Liver (tissue), 9 donors: Measurements from ENCODE around the gene C5orf34. TPM values are rescaled to one million over a fixed set of nuclear protein-coding genes. Genes with fewer than 3 reads are reported as not detected.

Source experiments
- DNase-seq: peaks from one replicate; pipeline ENCODE4 v3.0.0-alpha.2; 2017; ENCODE audit warnings: low spot score
- H3K27ac ChIP-seq, 2 donors: one replicate each; pipeline ENCODE4 v1.7.0; 2013; ENCODE audit warnings: inconsistent platforms in 2 of 2, low read length in 2 of 2, control low read depth in 1 of 2, low read depth in 1 of 2, mild to moderate bottlenecking in 1 of 2
- H3K27me3 ChIP-seq, 4 donors: one replicate each; pipeline versions ENCODE4 v1.6.1 to v1.7.0; 2013; ENCODE audit warnings: low read length in 3 of 4, inconsistent platforms in 1 of 4, mild to moderate bottlenecking in 1 of 4, moderate library complexity in 1 of 4; ENCODE audit not compliant: control insufficient read depth in 4 of 4, insufficient read depth in 4 of 4
- H3K36me3 ChIP-seq, 4 donors: one replicate each; pipeline versions ENCODE4 v1.6.1 to v1.7.0; 2013; ENCODE audit warnings: low read length in 3 of 4, mild to moderate bottlenecking in 3 of 4, low read depth in 1 of 4, moderate library complexity in 1 of 4; ENCODE audit not compliant: control insufficient read depth in 4 of 4, insufficient read depth in 3 of 4
- H3K4me1 ChIP-seq, 4 donors: one replicate each; pipeline versions ENCODE4 v1.6.1 to v1.7.0; 2013; ENCODE audit warnings: low read length in 3 of 4, mild to moderate bottlenecking in 3 of 4, moderate library complexity in 1 of 4; ENCODE audit not compliant: control insufficient read depth in 4 of 4, insufficient read depth in 4 of 4
- H3K4me3 ChIP-seq, 3 donors: one replicate each; pipeline versions ENCODE4 v1.6.1 to v1.7.0; 2013; ENCODE audit warnings: low read length in 3 of 3, control low read depth in 1 of 3, low read depth in 1 of 3, mild to moderate bottlenecking in 1 of 3
- H3K9ac ChIP-seq, 2 donors: one replicate each; pipeline ENCODE4 v1.7.0; 2013; ENCODE audit warnings: low read length in 2 of 2, mild to moderate bottlenecking in 2 of 2, moderate library complexity in 2 of 2, control low read depth in 1 of 2, low read depth in 1 of 2
- H3K9me3 ChIP-seq, 4 donors: one replicate each; pipeline versions ENCODE4 v1.6.1 to v1.7.0; 2013; ENCODE audit warnings: low read length in 3 of 4; ENCODE audit not compliant: control insufficient read depth in 4 of 4
- EGR1 ChIP-seq, 2 donors: IDR thresholded peaks; 2 replicates each; pipeline ENCODE4 v1.6.1; 2016 to 2018; ENCODE audit warnings: antibody characterized with exemption in 2 of 2, low read depth in 2 of 2
- FOXA1 ChIP-seq: IDR thresholded peaks from 2 replicates; pipeline ENCODE4 v1.6.1; 2016; ENCODE audit warnings: antibody characterized with exemption
- FOXA2 ChIP-seq: IDR thresholded peaks from 2 replicates; pipeline ENCODE4 v1.6.1; 2016; ENCODE audit warnings: antibody characterized with exemption
- GABPA ChIP-seq, 2 donors: IDR thresholded peaks in 1 of 2; conservative IDR thresholded peaks in 1 of 2; 2 replicates each; pipeline ENCODE4 v1.6.1; 2016; ENCODE audit warnings: antibody characterized with exemption in 2 of 2, mild to moderate bottlenecking in 1 of 2, moderate library complexity in 1 of 2
- HNF4A ChIP-seq, 2 donors: conservative IDR thresholded peaks; 2 replicates each; pipeline ENCODE4 v1.6.1; 2016; ENCODE audit warnings: antibody characterized with exemption in 2 of 2, mild to moderate bottlenecking in 2 of 2
- JUND ChIP-seq, 2 donors: IDR thresholded peaks; 2 replicates each; pipeline ENCODE4 v1.6.1; 2016; ENCODE audit warnings: antibody characterized with exemption in 2 of 2
- NR2F2 ChIP-seq: IDR thresholded peaks from 2 replicates; pipeline ENCODE4 v1.6.1; 2016; ENCODE audit warnings: antibody characterized with exemption
- SP1 ChIP-seq: IDR thresholded peaks from 2 replicates; pipeline ENCODE4 v1.6.1; 2018; ENCODE audit warnings: antibody characterized with exemption, mild to moderate bottlenecking
- TAF1 ChIP-seq: conservative IDR thresholded peaks from 2 replicates; pipeline ENCODE4 v1.6.1; 2016; ENCODE audit warnings: antibody characterized with exemption, mild to moderate bottlenecking
- YY1 ChIP-seq: IDR thresholded peaks from 2 replicates; pipeline ENCODE4 v1.6.1; 2016; ENCODE audit warnings: antibody characterized with exemption, mild to moderate bottlenecking
- WGBS: extraction: QIAGEN DNeasy Blood & Tissue Kit; methylation state at CpG from one replicate; pipeline ENCODE4 v1.1.7; 2013; 5-methylcytosine and 5-hydroxymethylcytosine counted together
- polyA plus RNA-seq, 2 donors: library from polyadenylated mRNA; stranded (reverse) in 1 of 2; unstranded in 1 of 2; fragments of 200-250 nt in 1 of 2; fragments of >200 nt in 1 of 2; fragmentation: Nextera tagmentation in 1 of 2; extraction: Ambion mirVana in 1 of 2; gene quantifications; one replicate each; pipeline versions ENCODE4 v1.2.1 to v1.2.3, GENCODE V29; 2013 to 2015
- total RNA-seq, 2 donors: library from RNA; depleted of rRNA; stranded (reverse); fragments of >200 nt; gene quantifications; one replicate each; pipeline ENCODE4 v1.2.3, GENCODE V29; 2014
- TF ChIP-seq, protein P1 (sequence below): IDR thresholded peaks from 2 replicates; pipeline ENCODE4 v1.6.1; 2016; ENCODE audit warnings: antibody characterized with exemption
- TF ChIP-seq, protein P2 (sequence below): IDR thresholded peaks from 2 replicates; pipeline ENCODE4 v1.6.1; 2016; ENCODE audit warnings: antibody characterized with exemption
- TF ChIP-seq, protein P3 (sequence below): fragments of 150-350 bp; IDR thresholded peaks from 2 replicates; pipeline ENCODE4 v1.5.1; 2017; ENCODE audit warnings: improper control_type of control experiment, low read depth, low read length; ENCODE audit not compliant: missing input control
- TF ChIP-seq, protein P4 (sequence below): IDR thresholded peaks from 2 replicates; pipeline ENCODE4 v1.6.1; 2016; ENCODE audit warnings: antibody characterized with exemption
- donor health status: healthy.
- donor health status: healthy.
- donor health status: healthy.
- donor health status: healthy.
- donor health status: healthy.

Gene C5orf34
- total and polyA plus RNA-seq, 4 donors = 0.31 to 3.0 (median 0.46) TPM

DNA sequence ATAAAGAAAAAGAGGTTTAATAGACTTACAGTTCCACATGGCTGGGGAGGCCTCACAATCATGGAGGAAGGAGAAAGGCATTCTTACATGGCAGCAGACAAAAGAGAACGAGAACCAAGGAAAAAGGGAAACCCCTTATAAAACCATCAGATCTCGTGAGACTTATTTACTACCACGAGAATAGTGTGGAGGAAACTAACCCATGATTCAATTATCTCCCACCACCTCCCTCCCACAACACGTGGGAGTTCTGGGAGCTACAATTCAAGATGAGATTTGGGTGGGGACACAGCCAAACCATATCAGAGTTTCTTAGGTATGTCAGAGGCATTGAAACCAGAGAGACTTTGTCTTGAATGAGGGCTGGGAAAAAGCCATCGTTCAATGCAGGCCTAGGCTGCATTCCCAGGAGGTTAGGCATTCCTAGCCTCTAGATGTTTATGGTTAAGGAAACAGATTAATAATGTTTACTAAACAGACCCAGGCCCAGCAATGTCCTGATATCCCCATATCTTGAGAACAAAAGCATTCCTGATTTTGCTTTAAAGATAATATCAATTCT lies 49.4 kb upstream of the C5orf34 start:
- 67% methylated on average over 5 of the region's 5 CpGs for WGBS
- Histone ChIP-seq H3K36me3 (no peaks in the 10 kb centered on the region), H3K4me3 (no peak overlapping the region), H3K9ac (no peak overlapping the region), H3K27ac (no peak overlapping the region), H3K27me3 (no peaks in the 10 kb centered on the region), H3K4me1 (peaks cover 0 to 5% (median 2%) of the 10 kb centered on the region in 4 donors), H3K9me3 (no peaks in the 10 kb centered on the region)
- no peak for DNase-seq
- TF ChIP-seq JUND (IDR thresholded peaks at IDR 0.05) (no peak), TAF1 (no peak), SP1 (no peak)
- TF ChIP-seq, protein P1, sequence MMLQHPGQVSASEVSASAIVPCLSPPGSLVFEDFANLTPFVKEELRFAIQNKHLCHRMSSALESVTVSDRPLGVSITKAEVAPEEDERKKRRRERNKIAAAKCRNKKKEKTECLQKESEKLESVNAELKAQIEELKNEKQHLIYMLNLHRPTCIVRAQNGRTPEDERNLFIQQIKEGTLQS = no peak
- TF ChIP-seq, protein P2, sequence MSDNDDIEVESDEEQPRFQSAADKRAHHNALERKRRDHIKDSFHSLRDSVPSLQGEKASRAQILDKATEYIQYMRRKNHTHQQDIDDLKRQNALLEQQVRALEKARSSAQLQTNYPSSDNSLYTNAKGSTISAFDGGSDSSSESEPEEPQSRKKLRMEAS = no peak

DNA sequence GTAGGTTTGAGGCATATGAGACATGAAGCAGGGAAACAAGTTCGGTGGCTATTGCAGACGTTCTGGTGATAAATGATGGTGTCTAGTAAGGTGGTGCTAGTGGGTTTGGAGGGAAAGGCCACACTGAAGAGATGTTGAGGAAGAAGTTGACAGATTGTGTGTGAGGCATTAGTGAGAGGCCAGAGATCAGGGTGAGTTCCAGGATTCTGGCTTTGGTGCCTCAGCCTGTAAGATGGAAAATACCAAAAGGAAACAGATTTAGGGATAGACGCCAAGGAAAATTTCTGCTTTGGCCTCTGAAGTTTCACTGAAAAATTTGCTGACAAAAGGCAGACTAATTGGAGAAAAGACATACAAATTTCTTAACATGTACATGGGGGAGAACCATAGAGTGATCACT lies 48.4 kb upstream of the C5orf34 start:
- WGBS = 84% methylated on average over 3 of the region's 3 CpGs
- H3K4me1 ChIP-seq = no peaks in the 10 kb centered on the region
- H3K4me3 ChIP-seq = no peak overlapping the region
- TF ChIP-seq HNF4A (conservative IDR thresholded peaks at IDR 0.05) (no peak), NR2F2 (peak; percentile 51)
- no peaks in the 10 kb centered on the region for H3K36me3 ChIP-seq
- H3K9me3 ChIP-seq = no peaks in the 10 kb centered on the region
- no peak overlapping the region for H3K27ac ChIP-seq
- H3K9ac ChIP-seq = no peak overlapping the region
- H3K27me3 ChIP-seq = no peaks in the 10 kb centered on the region
- DNase-seq = no peak

DNA sequence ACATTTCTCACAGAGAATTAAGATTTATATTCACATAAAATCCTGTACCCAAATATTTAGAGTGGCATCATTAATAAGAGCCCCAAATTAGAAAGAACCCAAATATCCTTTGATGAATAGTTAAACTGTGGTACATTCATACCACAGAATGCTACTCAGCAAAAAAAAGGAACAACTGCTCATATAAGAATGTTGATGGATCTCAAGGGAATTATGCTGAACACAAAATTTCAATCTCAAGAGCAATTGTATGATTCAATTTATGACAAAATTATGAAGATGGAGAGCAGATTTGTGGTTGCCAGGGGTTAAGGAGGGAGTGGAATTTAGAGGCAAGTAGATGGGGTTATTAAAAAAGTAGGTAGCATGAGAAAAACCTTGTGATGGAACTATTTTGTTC lies 46.4 kb upstream of the C5orf34 start:
- no peak for DNase-seq
- Histone ChIP-seq H3K27me3 (no peaks in the 10 kb centered on the region), H3K4me1 (peaks cover 0 to 5% (median 0%) of the 10 kb centered on the region in 4 donors), H3K9ac (no peak overlapping the region), H3K36me3 (no peaks in the 10 kb centered on the region), H3K9me3 (no peaks in the 10 kb centered on the region), H3K4me3 (no peak overlapping the region), H3K27ac (no peak overlapping the region)
- TF ChIP-seq YY1 = no peak
- no peak for TF ChIP-seq GABPA (IDR thresholded peaks at IDR 0.05 in 1 of 2, conservative IDR thresholded peaks at IDR 0.05 in 1 of 2)
- TF ChIP-seq, protein P3, sequence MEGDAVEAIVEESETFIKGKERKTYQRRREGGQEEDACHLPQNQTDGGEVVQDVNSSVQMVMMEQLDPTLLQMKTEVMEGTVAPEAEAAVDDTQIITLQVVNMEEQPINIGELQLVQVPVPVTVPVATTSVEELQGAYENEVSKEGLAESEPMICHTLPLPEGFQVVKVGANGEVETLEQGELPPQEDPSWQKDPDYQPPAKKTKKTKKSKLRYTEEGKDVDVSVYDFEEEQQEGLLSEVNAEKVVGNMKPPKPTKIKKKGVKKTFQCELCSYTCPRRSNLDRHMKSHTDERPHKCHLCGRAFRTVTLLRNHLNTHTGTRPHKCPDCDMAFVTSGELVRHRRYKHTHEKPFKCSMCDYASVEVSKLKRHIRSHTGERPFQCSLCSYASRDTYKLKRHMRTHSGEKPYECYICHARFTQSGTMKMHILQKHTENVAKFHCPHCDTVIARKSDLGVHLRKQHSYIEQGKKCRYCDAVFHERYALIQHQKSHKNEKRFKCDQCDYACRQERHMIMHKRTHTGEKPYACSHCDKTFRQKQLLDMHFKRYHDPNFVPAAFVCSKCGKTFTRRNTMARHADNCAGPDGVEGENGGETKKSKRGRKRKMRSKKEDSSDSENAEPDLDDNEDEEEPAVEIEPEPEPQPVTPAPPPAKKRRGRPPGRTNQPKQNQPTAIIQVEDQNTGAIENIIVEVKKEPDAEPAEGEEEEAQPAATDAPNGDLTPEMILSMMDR = no peak
- TF ChIP-seq NR2F2 = no peak
- no peak for TF ChIP-seq FOXA1
- TF ChIP-seq EGR1 (IDR thresholded peaks at IDR 0.05; ENCODE audit: low read depth in 2 of 2) = no peak
- TF ChIP-seq, protein P4, sequence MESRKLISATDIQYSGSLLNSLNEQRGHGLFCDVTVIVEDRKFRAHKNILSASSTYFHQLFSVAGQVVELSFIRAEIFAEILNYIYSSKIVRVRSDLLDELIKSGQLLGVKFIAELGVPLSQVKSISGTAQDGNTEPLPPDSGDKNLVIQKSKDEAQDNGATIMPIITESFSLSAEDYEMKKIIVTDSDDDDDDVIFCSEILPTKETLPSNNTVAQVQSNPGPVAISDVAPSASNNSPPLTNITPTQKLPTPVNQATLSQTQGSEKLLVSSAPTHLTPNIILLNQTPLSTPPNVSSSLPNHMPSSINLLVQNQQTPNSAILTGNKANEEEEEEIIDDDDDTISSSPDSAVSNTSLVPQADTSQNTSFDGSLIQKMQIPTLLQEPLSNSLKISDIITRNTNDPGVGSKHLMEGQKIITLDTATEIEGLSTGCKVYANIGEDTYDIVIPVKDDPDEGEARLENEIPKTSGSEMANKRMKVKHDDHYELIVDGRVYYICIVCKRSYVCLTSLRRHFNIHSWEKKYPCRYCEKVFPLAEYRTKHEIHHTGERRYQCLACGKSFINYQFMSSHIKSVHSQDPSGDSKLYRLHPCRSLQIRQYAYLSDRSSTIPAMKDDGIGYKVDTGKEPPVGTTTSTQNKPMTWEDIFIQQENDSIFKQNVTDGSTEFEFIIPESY = no peak
- no peak for TF ChIP-seq FOXA2
